Neural cell (in vitro differentiated cells): ENCODE measurements around the gene FAM171A1. TPM values are rescaled to one million over a fixed set of nuclear protein-coding genes. Genes with fewer than 3 reads are reported as not detected.

Experiments
- H2AFZ ChIP-seq: fragments of 200-600, 300-800 bp; sonication (generic), shearing (Covaris generic); 2 replicates; pipeline ENCODE4 v1.6.0; 2014; ENCODE audit warnings: low read depth, mild to moderate bottlenecking, antibody characterized with exemption, low read length, moderate library complexity
- H3F3A ChIP-seq: fragments of 200-600 bp; shearing (Covaris generic); 2 replicates; pipeline ENCODE4 v1.6.1; 2016; ENCODE audit warnings: mild to moderate bottlenecking, moderate library complexity, mixed read lengths, antibody characterized with exemption, low read length; ENCODE audit not compliant: insufficient read depth, poor library complexity, severe bottlenecking
- H3K27ac ChIP-seq: fragments of 200-600, 300-800 bp; sonication (generic), shearing (Covaris generic); 2 replicates; pipeline ENCODE4 v1.5.1; 2014; ENCODE audit warnings: mild to moderate bottlenecking, low read length, moderate library complexity
- H3K27me3 ChIP-seq: fragments of 300-800, 200-600 bp; sonication (generic), shearing (Covaris generic); 2 replicates; pipeline ENCODE4 v1.6.0; 2014; ENCODE audit warnings: mild to moderate bottlenecking, low read depth, low read length, moderate library complexity; ENCODE audit not compliant: insufficient read depth
- H3K36me3 ChIP-seq: fragments of 300-800, 200-600 bp; sonication (generic), shearing (Covaris generic); 2 replicates; pipeline ENCODE4 v1.5.1; 2014; ENCODE audit warnings: mild to moderate bottlenecking, antibody characterized with exemption, low read length, moderate library complexity; ENCODE audit not compliant: insufficient read depth
- H3K4me2 ChIP-seq: fragments of 300-800, 200-600 bp; sonication (generic), shearing (Covaris generic); 2 replicates; pipeline ENCODE4 v1.6.0; 2014; ENCODE audit warnings: mild to moderate bottlenecking, low read length
- H3K4me3 ChIP-seq: fragments of 300-800, 200-600 bp; sonication (generic), shearing (Covaris generic); 2 replicates; pipeline ENCODE4 v1.5.1; 2014; ENCODE audit warnings: mild to moderate bottlenecking, low read length, moderate library complexity
- H3K79me2 ChIP-seq: fragments of 200-600 bp; shearing (Covaris generic); replicated peaks from 2 replicates; pipeline ENCODE4 v1.6.0; 2014; ENCODE audit warnings: mild to moderate bottlenecking, low read length, moderate library complexity; ENCODE audit not compliant: insufficient read depth
- H3K9ac ChIP-seq: fragments of 300-800, 200-600 bp; sonication (generic), shearing (Covaris generic); 2 replicates; pipeline ENCODE4 v1.6.1; 2016; ENCODE audit warnings: mild to moderate bottlenecking, low read length, mixed read lengths
- H3K9me2 ChIP-seq: fragments of 200-600 bp; shearing (Covaris generic); 2 replicates; pipeline ENCODE4 v1.6.1; 2016; ENCODE audit warnings: mild to moderate bottlenecking, low read length, mixed read lengths; ENCODE audit not compliant: insufficient read depth
- H3K9me3 ChIP-seq: fragments of 200-600, 300-800 bp; sonication (generic), shearing (Covaris generic); 2 replicates; pipeline ENCODE4 v1.6.1; 2016; ENCODE audit warnings: mild to moderate bottlenecking, mixed run types, low read length, moderate library complexity, mixed read lengths
- H4K20me1 ChIP-seq: fragments of 200-600 bp; shearing (Covaris generic); 2 replicates; pipeline ENCODE4 v1.6.1; 2016; ENCODE audit warnings: mild to moderate bottlenecking, mixed run types; ENCODE audit not compliant: insufficient read depth
- EP300 ChIP-seq: fragments of 450-650 bp; conservative IDR thresholded peaks from 2 replicates; pipeline ENCODE4 v1.6.1; 2014; ENCODE audit warnings: antibody characterized with exemption, mild to moderate bottlenecking, moderate library complexity; ENCODE audit not compliant: poor library complexity, severe bottlenecking
- EZH2 ChIP-seq: fragments of 200-600, 300-800 bp; shearing (Covaris generic), sonication (generic); IDR thresholded peaks from 2 replicates; pipeline ENCODE4 v1.6.1; 2014; ENCODE audit warnings: antibody characterized with exemption, low read length, borderline replicate concordance, mild to moderate bottlenecking; ENCODE audit not compliant: insufficient read depth, poor library complexity, severe bottlenecking
- MXI1 ChIP-seq: fragments of 450-650 bp; conservative IDR thresholded peaks from 2 replicates; pipeline ENCODE4 v1.6.1; 2014; ENCODE audit warnings: antibody characterized with exemption, mild to moderate bottlenecking; ENCODE audit not compliant: poor library complexity, severe bottlenecking
- POLR2AphosphoS5 ChIP-seq: IDR thresholded peaks from 2 replicates; pipeline ENCODE4 v1.6.1; 2012
- RAD21 ChIP-seq: fragments of 450-650 bp; conservative IDR thresholded peaks from 2 replicates; pipeline ENCODE4 v1.6.1; 2014; ENCODE audit warnings: antibody characterized with exemption, mild to moderate bottlenecking, moderate library complexity
- REST ChIP-seq: IDR thresholded peaks from 2 replicates; pipeline ENCODE4 v1.6.1; 2012; ENCODE audit warnings: borderline replicate concordance
- SMC3 ChIP-seq: fragments of 450-650 bp; conservative IDR thresholded peaks from 2 replicates; pipeline ENCODE4 v1.6.1; 2014; ENCODE audit warnings: antibody characterized with exemption, mild to moderate bottlenecking, moderate library complexity; ENCODE audit not compliant: poor library complexity
- TAF1 ChIP-seq: IDR thresholded peaks from 2 replicates; pipeline ENCODE4 v1.6.1; 2012; ENCODE audit warnings: low read depth
- polyA plus RNA-seq: library from polyadenylated mRNA; depleted of rRNA; stranded (reverse); fragments of >200 nt; gene quantifications from 2 replicates; pipeline ENCODE4 v1.2.3, GENCODE V29; 2014
- TF ChIP-seq, protein P1 (sequence below): fragments of 450-650 bp; IDR thresholded peaks from 2 replicates; pipeline ENCODE4 v1.5.1; 2014; ENCODE audit warnings: antibody characterized with exemption, mild to moderate bottlenecking, moderate library complexity; ENCODE audit not compliant: poor library complexity, severe bottlenecking

The FAM171A1 gene
- polyA plus RNA-seq, 1 donor from 2014 or later, result 28.8 TPM

DNA sequence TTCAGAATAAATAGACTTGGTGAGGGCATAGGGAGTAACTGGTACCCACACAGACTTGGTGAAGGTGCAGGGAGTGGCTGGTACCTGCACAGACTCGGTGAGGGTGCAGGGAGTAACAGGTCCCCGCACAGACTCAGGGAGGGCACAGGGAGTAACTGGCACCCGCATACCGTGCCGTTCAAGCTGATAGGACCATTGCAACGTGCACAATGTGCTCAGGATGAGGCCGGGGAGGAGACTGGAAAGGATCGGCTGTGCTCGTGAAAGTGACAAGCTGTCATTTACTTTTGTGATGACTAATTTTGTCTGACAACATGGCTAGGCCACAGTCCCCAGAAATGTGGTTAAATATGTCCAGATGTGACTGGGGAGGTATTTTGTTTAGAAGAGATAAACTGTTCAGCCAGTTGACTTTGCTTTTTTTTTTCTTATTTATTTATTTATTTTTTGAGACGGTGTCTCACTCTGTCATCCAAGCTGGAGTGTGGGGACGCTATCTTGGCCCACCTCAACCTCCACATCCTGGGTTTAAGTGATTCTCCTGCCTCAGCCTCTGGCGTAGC lies 126.4 kb downstream of the FAM171A1 start:
- Histone ChIP-seq H3K9ac (no peak overlapping the region), H2AFZ (no peak overlapping the region), H3K9me2 (no peaks in the 10 kb centered on the region), H4K20me1 (no peaks in the 10 kb centered on the region), H3K79me2 (no peaks in the 10 kb centered on the region), H3K4me3 (no peak overlapping the region), H3F3A (no peaks in the 10 kb centered on the region), H3K4me2 (no peak overlapping the region), H3K27me3 (no peaks in the 10 kb centered on the region), H3K27ac (no peak overlapping the region), H3K36me3 (peaks cover 3% of the 10 kb centered on the region), H3K9me3 (no peaks in the 10 kb centered on the region)
- TF ChIP-seq TAF1 (no peak), EZH2 (no peak), MXI1 (no peak), RAD21 (no peak), SMC3 (no peak), POLR2AphosphoS5 (no peak), REST (no peak), EP300 (no peak)
- TF ChIP-seq, protein P1, sequence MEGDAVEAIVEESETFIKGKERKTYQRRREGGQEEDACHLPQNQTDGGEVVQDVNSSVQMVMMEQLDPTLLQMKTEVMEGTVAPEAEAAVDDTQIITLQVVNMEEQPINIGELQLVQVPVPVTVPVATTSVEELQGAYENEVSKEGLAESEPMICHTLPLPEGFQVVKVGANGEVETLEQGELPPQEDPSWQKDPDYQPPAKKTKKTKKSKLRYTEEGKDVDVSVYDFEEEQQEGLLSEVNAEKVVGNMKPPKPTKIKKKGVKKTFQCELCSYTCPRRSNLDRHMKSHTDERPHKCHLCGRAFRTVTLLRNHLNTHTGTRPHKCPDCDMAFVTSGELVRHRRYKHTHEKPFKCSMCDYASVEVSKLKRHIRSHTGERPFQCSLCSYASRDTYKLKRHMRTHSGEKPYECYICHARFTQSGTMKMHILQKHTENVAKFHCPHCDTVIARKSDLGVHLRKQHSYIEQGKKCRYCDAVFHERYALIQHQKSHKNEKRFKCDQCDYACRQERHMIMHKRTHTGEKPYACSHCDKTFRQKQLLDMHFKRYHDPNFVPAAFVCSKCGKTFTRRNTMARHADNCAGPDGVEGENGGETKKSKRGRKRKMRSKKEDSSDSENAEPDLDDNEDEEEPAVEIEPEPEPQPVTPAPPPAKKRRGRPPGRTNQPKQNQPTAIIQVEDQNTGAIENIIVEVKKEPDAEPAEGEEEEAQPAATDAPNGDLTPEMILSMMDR, result no peak

DNA sequence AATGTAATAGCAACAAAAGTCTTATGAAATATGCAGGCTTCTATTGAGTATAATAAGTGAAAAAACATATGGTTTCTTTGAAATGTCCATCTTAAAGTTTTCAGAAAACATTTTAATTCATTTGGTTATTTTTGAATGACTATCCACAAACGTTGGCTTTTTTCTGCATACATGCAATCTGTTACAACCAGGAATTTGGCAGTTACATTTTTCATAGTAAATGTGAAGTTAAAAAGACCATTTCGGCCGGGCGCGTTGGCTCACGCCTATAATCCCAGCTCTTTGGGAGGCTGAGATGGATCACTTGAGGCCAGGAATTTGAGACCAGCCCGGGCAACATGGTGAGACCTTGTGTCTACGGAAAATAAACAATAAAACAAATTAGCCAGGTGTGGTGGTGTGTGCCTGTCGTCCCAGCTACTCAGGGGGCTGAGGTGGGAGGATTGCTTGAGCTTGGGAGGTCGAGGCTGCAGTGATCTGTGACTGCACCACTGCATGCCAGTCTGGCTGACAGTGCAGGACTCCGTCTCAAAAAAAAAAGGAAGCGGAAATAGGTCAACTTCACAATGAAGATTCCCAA lies 128.7 kb downstream of the FAM171A1 start:
- H3K4me3 ChIP-seq, result no peak overlapping the region
- no peaks in the 10 kb centered on the region for H3F3A ChIP-seq
- no peak overlapping the region for H3K9ac ChIP-seq
- H3K27ac ChIP-seq, result no peak overlapping the region
- H3K27me3 ChIP-seq, result no peaks in the 10 kb centered on the region
- H2AFZ ChIP-seq, result no peak overlapping the region
- no peaks in the 10 kb centered on the region for H3K9me2 ChIP-seq
- H4K20me1 ChIP-seq, result no peaks in the 10 kb centered on the region
- peaks cover 3% of the 10 kb centered on the region for H3K36me3 ChIP-seq
- H3K4me2 ChIP-seq, result no peak overlapping the region
- TF ChIP-seq MXI1 (no peak), SMC3 (no peak), RAD21 (no peak), POLR2AphosphoS5 (no peak), TAF1 (no peak), REST (no peak), EZH2 (no peak), EP300 (no peak)
- H3K79me2 ChIP-seq, result no peaks in the 10 kb centered on the region
- H3K9me3 ChIP-seq, result no peaks in the 10 kb centered on the region
